Subcutaneous adipose tissue (tissue), 4 donors: Measurements from ENCODE around the gene LRMDA. TPM values are rescaled to one million over a fixed set of nuclear protein-coding genes. Genes with fewer than 3 reads are reported as not detected.

Experiments used
- CTCF ChIP-seq: fragments of 450-650 bp; IDR thresholded peaks from one replicate; pipeline ENCODE4 v1.5.1; 2016; ENCODE audit warnings: low read depth, mild to moderate bottlenecking, control low read depth, antibody characterized with exemption, moderate library complexity
- total RNA-seq, 4 donors: library from RNA; depleted of rRNA; stranded (reverse); fragments of >200 nt; gene quantifications; one replicate each; pipeline ENCODE4 v1.1.0, GENCODE V29; 2016

Gene LRMDA
- total RNA-seq, 4 donors from 2014 or later: 17.4 to 92.1 (median 22.8) TPM

GRCh38 chr10:76436401-76436811 lies 1005.0 kb downstream of the LRMDA start:
- TF ChIP-seq CTCF: no peak

GRCh38 chr10:76436981-76437380 lies 1005.6 kb downstream of the LRMDA start:
- no peak for TF ChIP-seq CTCF

GRCh38 chr10:76440426-76440825 lies 1009.0 kb downstream of the LRMDA start:
- TF ChIP-seq CTCF: no peak

GRCh38 chr10:76442113-76442512 lies 1010.7 kb downstream of the LRMDA start:
- TF ChIP-seq CTCF: no peak

- no peak for TF ChIP-seq CTCF
Measured at GRCh38 chr10:76444034-76444800, 1012.8 kb downstream of the LRMDA start.

GRCh38 chr10:76447578-76447977 lies 1016.2 kb downstream of the LRMDA start:
- TF ChIP-seq CTCF: no peak

GRCh38 chr10:76451911-76452310 lies 1020.5 kb downstream of the LRMDA start:
- no peak for TF ChIP-seq CTCF
